GM23338 (cell line): Measurements from ENCODE around the gene UPK1A. TPM values are rescaled to one million over a fixed set of nuclear protein-coding genes. Genes with fewer than 3 reads are reported as not detected.

Experiments
- ATAC-seq: fragments of 200-7000 bp; cut with Tn5 transposase; 3 replicates; pipeline ENCODE4 v1.9.1; 2020
- DNase-seq: peaks from one replicate; pipeline ENCODE4 v3.0.0-alpha.2; 2015; ENCODE audit warnings: low spot score
- H2AFZ ChIP-seq: fragments of 200-600 bp; sonication (generic); 2 replicates; pipeline ENCODE4 v1.8.0; 2016; ENCODE audit warnings: antibody characterized with exemption, mild to moderate bottlenecking, moderate library complexity
- H3F3A ChIP-seq: fragments of 200-600 bp; sonication (generic); replicated peaks from 2 replicates; pipeline ENCODE4 v1.8.0; 2017; ENCODE audit warnings: antibody characterized with exemption, mixed run types, low read depth
- H3K27ac ChIP-seq: fragments of 200-600 bp; sonication (generic); 2 replicates; pipeline ENCODE4 v1.6.1; 2016; ENCODE audit warnings: low read depth
- H3K27me3 ChIP-seq: fragments of 200-600 bp; sonication (generic); 2 replicates; pipeline ENCODE4 v1.8.0; 2016; ENCODE audit warnings: mild to moderate bottlenecking, mixed run types, moderate library complexity; ENCODE audit not compliant: insufficient read depth
- H3K36me3 ChIP-seq: fragments of 200-600 bp; sonication (generic); 2 replicates; pipeline ENCODE4 v1.8.0; 2016; ENCODE audit warnings: mild to moderate bottlenecking; ENCODE audit not compliant: insufficient read depth
- H3K4me1 ChIP-seq: fragments of 200-600 bp; sonication (generic); 2 replicates; pipeline ENCODE4 v1.8.0; 2016; ENCODE audit warnings: mild to moderate bottlenecking, moderate library complexity; ENCODE audit not compliant: insufficient read depth
- H3K4me2 ChIP-seq: fragments of 200-600 bp; sonication (generic); 2 replicates; pipeline ENCODE4 v1.7.1; 2017; ENCODE audit warnings: mixed run types
- H3K4me3 ChIP-seq: fragments of 200-600 bp; sonication (generic); 2 replicates; pipeline ENCODE4 v1.6.1; 2016; ENCODE audit warnings: mixed run types
- H3K79me2 ChIP-seq: fragments of 200-600 bp; sonication (generic); replicated peaks from 2 replicates; pipeline ENCODE4 v1.8.0; 2017; ENCODE audit warnings: mild to moderate bottlenecking; ENCODE audit not compliant: insufficient read depth
- H3K9me2 ChIP-seq: fragments of 200-600 bp; sonication (generic); 2 replicates; pipeline ENCODE4 v1.8.0; 2017; ENCODE audit not compliant: insufficient read depth
- H4K20me1 ChIP-seq: fragments of 200-600 bp; sonication (generic); replicated peaks from 2 replicates; pipeline ENCODE4 v1.8.0; 2017; ENCODE audit warnings: mild to moderate bottlenecking; ENCODE audit not compliant: insufficient read depth
- H3K27ac Mint-ChIP-seq: 2 replicates; pipeline ENCODE4 v1.8.0; 2020; ENCODE audit warnings: inconsistent platforms, mild to moderate bottlenecking, moderate library complexity, mixed read lengths
- H3K27me3 Mint-ChIP-seq: 3 replicates; pipeline ENCODE4 v1.8.0; 2022; ENCODE audit warnings: low read depth, mild to moderate bottlenecking, moderate library complexity, mixed read lengths, inconsistent platforms; ENCODE audit not compliant: insufficient read depth, poor library complexity
- H3K36me3 Mint-ChIP-seq: 3 replicates; pipeline ENCODE4 v1.8.0; 2021; ENCODE audit warnings: low read depth, mild to moderate bottlenecking, inconsistent platforms, moderate library complexity, mixed read lengths
- H3K4me1 Mint-ChIP-seq: 3 replicates; pipeline ENCODE4 v1.8.0; 2020; ENCODE audit warnings: mild to moderate bottlenecking, inconsistent platforms, mixed read lengths
- H3K4me3 Mint-ChIP-seq: 3 replicates; pipeline ENCODE4 v1.8.0; 2021; ENCODE audit warnings: moderate library complexity, mild to moderate bottlenecking, inconsistent platforms, mixed read lengths
- H3K9me3 Mint-ChIP-seq: 3 replicates; pipeline ENCODE4 v1.8.0; 2020; ENCODE audit warnings: moderate library complexity, mild to moderate bottlenecking, inconsistent platforms, mixed read lengths
- CREB1 ChIP-seq: fragments of 250-450 bp; sonication (Bioruptor Pico); IDR thresholded peaks from 2 replicates; pipeline ENCODE4 v1.5.0; 2020; ENCODE audit warnings: low read depth, mild to moderate bottlenecking, moderate library complexity
- EZH2 ChIP-seq: fragments of 200-600 bp; sonication (generic); IDR thresholded peaks from one replicate; pipeline ENCODE4 v1.8.0; 2017; ENCODE audit warnings: antibody characterized with exemption, mild to moderate bottlenecking, low read depth; ENCODE audit not compliant: unreplicated experiment
- EZH2phosphoT487 ChIP-seq: fragments of 200-600 bp; sonication (generic); IDR thresholded peaks from one replicate; pipeline ENCODE4 v1.8.1; 2018; ENCODE audit warnings: antibody characterized with exemption; ENCODE audit not compliant: unreplicated experiment
- JUNB ChIP-seq: IDR thresholded peaks from one replicate; pipeline ENCODE4 v1.6.1; 2016; ENCODE audit warnings: antibody characterized with exemption; ENCODE audit not compliant: unreplicated experiment
- NANOG ChIP-seq: IDR thresholded peaks from 2 replicates; pipeline ENCODE4 v1.6.1; 2016; ENCODE audit warnings: antibody characterized with exemption, borderline replicate concordance
- POLR2AphosphoS5 ChIP-seq: IDR thresholded peaks from 2 replicates; pipeline ENCODE4 v1.6.1; 2016; ENCODE audit warnings: antibody characterized with exemption, low read depth
- STAT1 ChIP-seq: IDR thresholded peaks from one replicate; pipeline ENCODE4 v1.6.1; 2016; ENCODE audit warnings: antibody characterized with exemption; ENCODE audit not compliant: unreplicated experiment
- ZNF114 ChIP-seq: fragments of 250-450 bp; sonication (Bioruptor Pico); IDR thresholded peaks from 2 replicates; pipeline ENCODE4 v1.5.0; 2020; ENCODE audit warnings: mild to moderate bottlenecking, moderate library complexity
- ZNF331 ChIP-seq: fragments of 250-450 bp; sonication (Bioruptor Pico); IDR thresholded peaks from 2 replicates; pipeline ENCODE4 v1.5.0; 2020; ENCODE audit warnings: low read depth, mild to moderate bottlenecking, moderate library complexity
- polyA plus RNA-seq: library from polyadenylated mRNA; unstranded; fragments of >200 nt; fragmentation: Nextera tagmentation; extraction: Ambion mirVana; gene quantifications from 2 replicates; pipeline ENCODE4 v1.2.1, GENCODE V29; 2016
- total RNA-seq: library from RNA; depleted of rRNA; stranded (reverse); fragments of >200 nt; shearing (Covaris generic); gene quantifications from 2 replicates; pipeline ENCODE4 v1.2.3, GENCODE V29; 2014
- TF ChIP-seq, protein P1 (sequence below), 2 experiments: fragments of 200-600 bp in 1 of 2; sonication (generic) in 1 of 2; conservative IDR thresholded peaks; 2 replicates each; pipeline versions ENCODE4 v1.5.1 to v1.6.1; 2016 to 2017; ENCODE audit warnings: antibody characterized with exemption in 2 of 2, low read depth in 2 of 2, mild to moderate bottlenecking in 2 of 2, moderate library complexity in 1 of 2
- TF ChIP-seq, protein P2 (sequence below): fragments of 250-450 bp; sonication (Bioruptor Pico); IDR thresholded peaks from 2 replicates; pipeline ENCODE4 v1.5.0; 2020; ENCODE audit warnings: mild to moderate bottlenecking, moderate library complexity

Gene UPK1A
- total and polyA plus RNA-seq, 2 experiments from 2014 or later = 0.42 to 1.5 TPM

DNA sequence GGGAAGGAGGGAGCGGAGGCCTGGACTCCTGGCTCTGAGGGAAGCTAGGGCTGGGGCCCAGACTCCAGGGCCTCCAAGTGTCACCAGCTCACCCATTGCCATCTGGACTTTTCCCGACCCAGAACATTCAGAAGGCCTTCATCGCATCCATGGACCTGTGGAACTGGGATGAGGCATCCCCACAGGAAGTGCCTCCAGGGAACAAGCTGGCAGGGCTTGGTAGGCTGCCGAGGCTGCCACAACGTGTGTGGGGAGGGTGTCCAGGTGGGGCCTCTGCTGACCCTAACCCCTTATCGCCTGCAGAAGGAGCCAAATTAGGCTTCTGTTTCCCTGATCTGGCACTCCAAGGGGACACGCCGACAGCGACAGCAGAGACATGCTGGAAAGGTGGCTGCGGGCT lies 24.0 kb upstream of the UPK1A start:
- DNase-seq (peak; percentile 21), ATAC-seq (no peak)
- H3K9me2 ChIP-seq = no peaks in the 10 kb centered on the region
- peaks cover 29% of the 10 kb centered on the region for H3K4me1 ChIP-seq
- H3K27me3 ChIP-seq = peaks cover 27% of the 10 kb centered on the region; the same call in 1 of the 2 replicates
- H2AFZ ChIP-seq = no peak overlapping the region
- H3K4me1 Mint-ChIP-seq = peaks cover 37% of the 10 kb centered on the region
- no peaks in the 10 kb centered on the region for H3K79me2 ChIP-seq
- H3K4me2 ChIP-seq = peak overlapping the region; percentile 95
- no peaks in the 10 kb centered on the region for H3K36me3 ChIP-seq
- no peaks in the 10 kb centered on the region for H4K20me1 ChIP-seq
- no peak overlapping the region for H3K27ac ChIP-seq
- peak overlapping the region; percentile 83 for H3K4me3 Mint-ChIP-seq
- peaks cover 22% of the 10 kb centered on the region for H3K27me3 Mint-ChIP-seq
- H3K4me3 ChIP-seq = peak overlapping the region; percentile 78
- no peak overlapping the region for H3K27ac Mint-ChIP-seq
- H3K36me3 Mint-ChIP-seq = peaks cover 6% of the 10 kb centered on the region; the same call in 2 of the 3 replicates
- no peak for TF ChIP-seq EZH2phosphoT487
- no peak for TF ChIP-seq POLR2AphosphoS5
- TF ChIP-seq NANOG = no peak
- no peak for TF ChIP-seq JUNB
- TF ChIP-seq, protein P1, sequence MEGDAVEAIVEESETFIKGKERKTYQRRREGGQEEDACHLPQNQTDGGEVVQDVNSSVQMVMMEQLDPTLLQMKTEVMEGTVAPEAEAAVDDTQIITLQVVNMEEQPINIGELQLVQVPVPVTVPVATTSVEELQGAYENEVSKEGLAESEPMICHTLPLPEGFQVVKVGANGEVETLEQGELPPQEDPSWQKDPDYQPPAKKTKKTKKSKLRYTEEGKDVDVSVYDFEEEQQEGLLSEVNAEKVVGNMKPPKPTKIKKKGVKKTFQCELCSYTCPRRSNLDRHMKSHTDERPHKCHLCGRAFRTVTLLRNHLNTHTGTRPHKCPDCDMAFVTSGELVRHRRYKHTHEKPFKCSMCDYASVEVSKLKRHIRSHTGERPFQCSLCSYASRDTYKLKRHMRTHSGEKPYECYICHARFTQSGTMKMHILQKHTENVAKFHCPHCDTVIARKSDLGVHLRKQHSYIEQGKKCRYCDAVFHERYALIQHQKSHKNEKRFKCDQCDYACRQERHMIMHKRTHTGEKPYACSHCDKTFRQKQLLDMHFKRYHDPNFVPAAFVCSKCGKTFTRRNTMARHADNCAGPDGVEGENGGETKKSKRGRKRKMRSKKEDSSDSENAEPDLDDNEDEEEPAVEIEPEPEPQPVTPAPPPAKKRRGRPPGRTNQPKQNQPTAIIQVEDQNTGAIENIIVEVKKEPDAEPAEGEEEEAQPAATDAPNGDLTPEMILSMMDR (conservative IDR thresholded peaks at IDR 0.05; ENCODE audit: low read depth in 2 of 2) = no peak
- no peak for TF ChIP-seq ZNF331 (CRISPR knock-in tag)
- no peak for TF ChIP-seq STAT1
- TF ChIP-seq EZH2 = no peak
- TF ChIP-seq ZNF114 (CRISPR knock-in tag) = no peak
- TF ChIP-seq CREB1 (CRISPR knock-in tag) = no peak
- 0 out of 2 replicates have a peak, but pooled peaks cover 15% of the 10 kb centered on the region for H3F3A ChIP-seq
- no peaks in the 10 kb centered on the region; the same call in 1 of the 3 replicates for H3K9me3 Mint-ChIP-seq

DNA sequence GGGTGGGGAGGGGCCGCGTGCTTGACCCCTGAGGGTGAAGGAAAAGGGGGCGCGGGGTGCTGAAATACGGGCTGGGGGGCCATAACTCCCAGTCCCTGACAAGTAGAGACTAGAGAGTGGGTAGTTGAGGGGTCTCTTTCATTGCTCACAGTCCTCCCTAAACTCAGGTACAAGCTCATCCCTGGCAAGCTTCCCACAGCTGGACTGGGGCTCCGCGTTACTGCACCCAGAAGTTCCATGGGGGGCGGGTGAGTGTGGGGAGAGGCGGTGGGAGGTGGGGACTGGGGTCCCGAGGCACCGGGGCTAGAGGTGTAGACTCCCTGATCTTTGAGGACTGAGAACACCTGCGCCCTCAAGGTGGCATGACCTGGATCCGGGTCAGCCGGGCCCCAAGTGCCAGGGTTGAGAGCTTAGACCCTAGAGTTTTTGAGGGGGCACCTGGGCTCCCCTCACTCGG lies 23.5 kb upstream of the UPK1A start:
- no peaks in the 10 kb centered on the region for H3K79me2 ChIP-seq
- 0 out of 2 replicates have a peak, but pooled peaks cover 15% of the 10 kb centered on the region for H3F3A ChIP-seq
- peak overlapping the region; percentile 83 for H3K4me3 Mint-ChIP-seq
- peaks cover 4% of the 10 kb centered on the region; the same call in 2 of the 3 replicates for H3K36me3 Mint-ChIP-seq
- H3K4me1 ChIP-seq = peaks cover 29% of the 10 kb centered on the region
- TF ChIP-seq, protein P2, sequence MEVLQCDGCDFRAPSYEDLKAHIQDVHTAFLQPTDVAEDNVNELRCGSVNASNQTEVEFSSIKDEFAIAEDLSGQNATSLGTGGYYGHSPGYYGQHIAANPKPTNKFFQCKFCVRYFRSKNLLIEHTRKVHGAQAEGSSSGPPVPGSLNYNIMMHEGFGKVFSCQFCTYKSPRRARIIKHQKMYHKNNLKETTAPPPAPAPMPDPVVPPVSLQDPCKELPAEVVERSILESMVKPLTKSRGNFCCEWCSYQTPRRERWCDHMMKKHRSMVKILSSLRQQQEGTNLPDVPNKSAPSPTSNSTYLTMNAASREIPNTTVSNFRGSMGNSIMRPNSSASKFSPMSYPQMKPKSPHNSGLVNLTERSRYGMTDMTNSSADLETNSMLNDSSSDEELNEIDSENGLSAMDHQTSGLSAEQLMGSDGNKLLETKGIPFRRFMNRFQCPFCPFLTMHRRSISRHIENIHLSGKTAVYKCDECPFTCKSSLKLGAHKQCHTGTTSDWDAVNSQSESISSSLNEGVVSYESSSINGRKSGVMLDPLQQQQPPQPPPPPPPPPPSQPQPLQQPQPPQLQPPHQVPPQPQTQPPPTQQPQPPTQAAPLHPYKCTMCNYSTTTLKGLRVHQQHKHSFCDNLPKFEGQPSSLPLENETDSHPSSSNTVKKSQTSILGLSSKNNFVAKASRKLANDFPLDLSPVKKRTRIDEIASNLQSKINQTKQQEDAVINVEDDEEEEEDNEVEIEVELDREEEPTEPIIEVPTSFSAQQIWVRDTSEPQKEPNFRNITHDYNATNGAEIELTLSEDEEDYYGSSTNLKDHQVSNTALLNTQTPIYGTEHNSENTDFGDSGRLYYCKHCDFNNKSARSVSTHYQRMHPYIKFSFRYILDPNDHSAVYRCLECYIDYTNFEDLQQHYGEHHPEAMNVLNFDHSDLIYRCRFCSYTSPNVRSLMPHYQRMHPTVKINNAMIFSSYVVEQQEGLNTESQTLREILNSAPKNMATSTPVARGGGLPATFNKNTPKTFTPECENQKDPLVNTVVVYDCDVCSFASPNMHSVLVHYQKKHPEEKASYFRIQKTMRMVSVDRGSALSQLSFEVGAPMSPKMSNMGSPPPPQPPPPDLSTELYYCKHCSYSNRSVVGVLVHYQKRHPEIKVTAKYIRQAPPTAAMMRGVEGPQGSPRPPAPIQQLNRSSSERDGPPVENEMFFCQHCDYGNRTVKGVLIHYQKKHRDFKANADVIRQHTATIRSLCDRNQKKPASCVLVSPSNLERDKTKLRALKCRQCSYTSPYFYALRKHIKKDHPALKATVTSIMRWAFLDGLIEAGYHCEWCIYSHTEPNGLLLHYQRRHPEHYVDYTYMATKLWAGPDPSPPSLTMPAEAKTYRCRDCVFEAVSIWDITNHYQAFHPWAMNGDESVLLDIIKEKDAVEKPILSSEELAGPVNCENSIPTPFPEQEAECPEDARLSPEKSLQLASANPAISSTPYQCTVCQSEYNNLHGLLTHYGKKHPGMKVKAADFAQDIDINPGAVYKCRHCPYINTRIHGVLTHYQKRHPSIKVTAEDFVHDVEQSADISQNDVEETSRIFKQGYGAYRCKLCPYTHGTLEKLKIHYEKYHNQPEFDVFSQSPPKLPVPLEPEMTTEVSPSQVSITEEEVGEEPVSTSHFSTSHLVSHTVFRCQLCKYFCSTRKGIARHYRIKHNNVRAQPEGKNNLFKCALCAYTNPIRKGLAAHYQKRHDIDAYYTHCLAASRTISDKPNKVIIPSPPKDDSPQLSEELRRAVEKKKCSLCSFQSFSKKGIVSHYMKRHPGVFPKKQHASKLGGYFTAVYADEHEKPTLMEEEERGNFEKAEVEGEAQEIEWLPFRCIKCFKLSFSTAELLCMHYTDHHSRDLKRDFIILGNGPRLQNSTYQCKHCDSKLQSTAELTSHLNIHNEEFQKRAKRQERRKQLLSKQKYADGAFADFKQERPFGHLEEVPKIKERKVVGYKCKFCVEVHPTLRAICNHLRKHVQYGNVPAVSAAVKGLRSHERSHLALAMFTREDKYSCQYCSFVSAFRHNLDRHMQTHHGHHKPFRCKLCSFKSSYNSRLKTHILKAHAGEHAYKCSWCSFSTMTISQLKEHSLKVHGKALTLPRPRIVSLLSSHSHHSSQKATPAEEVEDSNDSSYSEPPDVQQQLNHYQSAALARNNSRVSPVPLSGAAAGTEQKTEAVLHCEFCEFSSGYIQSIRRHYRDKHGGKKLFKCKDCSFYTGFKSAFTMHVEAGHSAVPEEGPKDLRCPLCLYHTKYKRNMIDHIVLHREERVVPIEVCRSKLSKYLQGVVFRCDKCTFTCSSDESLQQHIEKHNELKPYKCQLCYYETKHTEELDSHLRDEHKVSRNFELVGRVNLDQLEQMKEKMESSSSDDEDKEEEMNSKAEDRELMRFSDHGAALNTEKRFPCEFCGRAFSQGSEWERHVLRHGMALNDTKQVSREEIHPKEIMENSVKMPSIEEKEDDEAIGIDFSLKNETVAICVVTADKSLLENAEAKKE (CRISPR knock-in tag) = no peak
- TF ChIP-seq, protein P1 (conservative IDR thresholded peaks at IDR 0.05; ENCODE audit: low read depth in 2 of 2) = no peak
- TF ChIP-seq EZH2phosphoT487 = no peak
- no peak for TF ChIP-seq STAT1
- no peak for TF ChIP-seq EZH2
- no peaks in the 10 kb centered on the region for H3K9me2 ChIP-seq
- no peak overlapping the region for H3K27ac ChIP-seq
- H3K4me3 ChIP-seq = peak overlapping the region; percentile 78
- H2AFZ ChIP-seq = peak overlapping the region; percentile 96; the same call in 1 of the 2 replicates
- no peaks in the 10 kb centered on the region; the same call in 1 of the 3 replicates for H3K9me3 Mint-ChIP-seq
- H4K20me1 ChIP-seq = no peaks in the 10 kb centered on the region
- peaks cover 22% of the 10 kb centered on the region for H3K27me3 Mint-ChIP-seq
- H3K27ac Mint-ChIP-seq = no peak overlapping the region
- peaks cover 27% of the 10 kb centered on the region; the same call in 1 of the 2 replicates for H3K27me3 ChIP-seq
- H3K36me3 ChIP-seq = no peaks in the 10 kb centered on the region
- peaks cover 37% of the 10 kb centered on the region for H3K4me1 Mint-ChIP-seq
- H3K4me2 ChIP-seq = peak overlapping the region; percentile 95
- ATAC-seq (no peak), DNase-seq (peak; percentile 28)
